Prostate gland (tissue), 2 donors: Measurements from ENCODE around the gene NRM.
"Not testable (repeated sequence)": the region's sequence is repeated elsewhere in the genome, so short reads cannot be mapped to it uniquely, and the experiment has no call there.

Experiments used
- POLR2A ChIP-seq: fragments of 450-650 bp; IDR thresholded peaks from one replicate; pipeline ENCODE4 v1.6.1; 2016; ENCODE audit warnings: antibody characterized with exemption, mild to moderate bottlenecking
- POLR2AphosphoS5 ChIP-seq: sonication (generic); formaldehyde crosslinking; IDR thresholded peaks from one replicate; pipeline ENCODE4 v1.6.1; 2017; ENCODE audit warnings: antibody characterized with exemption
- TF ChIP-seq, protein P1 (sequence below), 4 experiments: fragments of 200-600 bp in 2 of 4; fragments of 450-650 bp in 2 of 4; sonication (generic) in 2 of 4; IDR thresholded peaks; 1 replicate in 3 of 4; 2 replicates in 1 of 4; pipeline ENCODE4 v1.5.1; 2016 to 2019; ENCODE audit warnings: antibody characterized with exemption in 4 of 4, mild to moderate bottlenecking in 2 of 4, moderate library complexity in 2 of 4

DNA sequence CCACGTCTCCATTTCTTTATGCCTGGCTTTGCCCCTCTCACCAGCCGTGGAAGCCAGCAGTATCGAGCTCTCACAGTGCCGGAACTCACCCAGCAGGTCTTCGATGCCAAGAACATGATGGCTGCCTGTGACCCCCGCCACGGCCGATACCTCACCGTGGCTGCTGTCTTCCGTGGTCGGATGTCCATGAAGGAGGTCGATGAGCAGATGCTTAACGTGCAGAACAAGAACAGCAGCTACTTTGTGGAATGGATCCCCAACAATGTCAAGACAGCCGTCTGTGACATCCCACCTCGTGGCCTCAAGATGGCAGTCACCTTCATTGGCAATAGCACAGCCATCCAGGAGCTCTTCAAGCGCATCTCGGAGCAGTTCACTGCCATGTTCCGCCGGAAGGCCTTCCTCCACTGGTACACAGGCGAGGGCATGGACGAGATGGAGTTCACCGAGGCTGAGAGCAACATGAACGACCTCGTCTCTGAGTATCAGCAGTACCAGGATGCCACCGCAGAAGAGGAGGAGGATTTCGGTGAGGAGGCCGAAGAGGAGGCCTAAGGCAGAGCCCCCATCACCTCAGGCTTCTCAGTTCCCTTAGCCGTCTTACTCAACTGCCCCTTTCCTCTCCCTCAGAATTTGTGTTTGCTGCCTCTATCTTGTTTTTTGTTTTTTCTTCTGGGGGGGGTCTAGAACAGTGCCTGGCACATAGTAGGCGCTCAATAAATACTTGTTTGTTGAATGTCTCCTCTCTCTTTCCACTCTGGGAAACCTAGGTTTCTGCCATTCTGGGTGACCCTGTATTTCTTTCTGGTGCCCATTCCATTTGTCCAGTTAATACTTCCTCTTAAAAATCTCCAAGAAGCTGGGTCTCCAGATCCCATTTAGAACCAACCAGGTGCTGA lies 33.3 kb upstream of the NRM start:
- TF ChIP-seq, protein P1, sequence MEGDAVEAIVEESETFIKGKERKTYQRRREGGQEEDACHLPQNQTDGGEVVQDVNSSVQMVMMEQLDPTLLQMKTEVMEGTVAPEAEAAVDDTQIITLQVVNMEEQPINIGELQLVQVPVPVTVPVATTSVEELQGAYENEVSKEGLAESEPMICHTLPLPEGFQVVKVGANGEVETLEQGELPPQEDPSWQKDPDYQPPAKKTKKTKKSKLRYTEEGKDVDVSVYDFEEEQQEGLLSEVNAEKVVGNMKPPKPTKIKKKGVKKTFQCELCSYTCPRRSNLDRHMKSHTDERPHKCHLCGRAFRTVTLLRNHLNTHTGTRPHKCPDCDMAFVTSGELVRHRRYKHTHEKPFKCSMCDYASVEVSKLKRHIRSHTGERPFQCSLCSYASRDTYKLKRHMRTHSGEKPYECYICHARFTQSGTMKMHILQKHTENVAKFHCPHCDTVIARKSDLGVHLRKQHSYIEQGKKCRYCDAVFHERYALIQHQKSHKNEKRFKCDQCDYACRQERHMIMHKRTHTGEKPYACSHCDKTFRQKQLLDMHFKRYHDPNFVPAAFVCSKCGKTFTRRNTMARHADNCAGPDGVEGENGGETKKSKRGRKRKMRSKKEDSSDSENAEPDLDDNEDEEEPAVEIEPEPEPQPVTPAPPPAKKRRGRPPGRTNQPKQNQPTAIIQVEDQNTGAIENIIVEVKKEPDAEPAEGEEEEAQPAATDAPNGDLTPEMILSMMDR (IDR thresholded peaks at IDR 0.05) = not testable (repeated sequence)
- not testable (repeated sequence) for TF ChIP-seq POLR2A, POLR2AphosphoS5
